HG02571 (cell line): ENCODE measurements around the gene EIF1AD.
A peak's percentile ranks its signal among the peaks of the same experiment; 100 is the strongest.
"Not testable (repeated sequence)": the region's sequence is repeated elsewhere in the genome, so short reads cannot be mapped to it uniquely, and the experiment has no call there.

ENCODE experiments used
- ATAC-seq: cut with Tn5 transposase; IDR thresholded peaks from one replicate; pipeline ENCODE4 v1.9.1; 2021; ENCODE audit warnings: mild to moderate bottlenecking, moderate library complexity; ENCODE audit not compliant: unreplicated experiment

EIF1AD gene

GRCh38 chr11:65973439-65974110 is 28.4 kb downstream of the EIF1AD start:
- ATAC-seq: no peak

- no peak for ATAC-seq
These were observed 29.8 kb downstream of the EIF1AD start for GRCh38 chr11:65972116-65972515.

- no peak for ATAC-seq
These were observed 33.1 kb downstream of the EIF1AD start for GRCh38 chr11:65968600-65969482.

GRCh38 chr11:65967329-65967934 is 34.5 kb downstream of the EIF1AD start:
- ATAC-seq: no peak

- ATAC-seq: no peak
These were observed 35.8 kb downstream of the EIF1AD start for GRCh38 chr11:65965986-65966762.

- no peak for ATAC-seq
These were observed 37.1 kb downstream of the EIF1AD start for GRCh38 chr11:65964906-65965305.

GRCh38 chr11:65962141-65962564 is 39.8 kb downstream of the EIF1AD start:
- no peak for ATAC-seq

- ATAC-seq: peak; percentile 80
These were observed 40.5 kb downstream of the EIF1AD start, which contains the start of gene SART1 for GRCh38 chr11:65961267-65962140. TSS of gene SART1 (plus strand) at chr11:65961734. CDS start at chr11:65961781, 47 bp downstream.

- no peak for ATAC-seq
These were observed 41.1 kb downstream of the EIF1AD start for GRCh38 chr11:65960824-65961266.

- ATAC-seq: no peak
These were observed 43.1 kb downstream of the EIF1AD start for GRCh38 chr11:65958774-65959420.

- no peak for ATAC-seq
These were observed 43.7 kb downstream of the EIF1AD start for GRCh38 chr11:65958291-65958690.

- ATAC-seq: no peak
These were observed 47.2 kb downstream of the EIF1AD start for GRCh38 chr11:65954771-65955170.

GRCh38 chr11:65953471-65953870 is 48.5 kb downstream of the EIF1AD start:
- no peak for ATAC-seq

GRCh38 chr11:65952052-65952521 is 49.9 kb downstream of the EIF1AD start:
- no peak for ATAC-seq

GRCh38 chr11:65951641-65952040 is 50.3 kb downstream of the EIF1AD start:
- not testable (repeated sequence) for ATAC-seq

GRCh38 chr11:65950711-65951110 is 51.2 kb downstream of the EIF1AD start:
- ATAC-seq: not testable (repeated sequence)

- no peak for ATAC-seq
These were observed 54.3 kb downstream of the EIF1AD start for GRCh38 chr11:65947603-65948125.

- no peak for ATAC-seq
These were observed 54.8 kb downstream of the EIF1AD start for GRCh38 chr11:65947133-65947532.

GRCh38 chr11:65946655-65947054 is 55.3 kb downstream of the EIF1AD start:
- ATAC-seq: no peak
